Kidney (tissue), 14 donors: ENCODE measurements around the gene CENPU. TPM values are rescaled to one million over a fixed set of nuclear protein-coding genes. Genes with fewer than 3 reads are reported as not detected.

Experiments
- DNase-seq, 5 donors: peaks; one replicate each; pipeline ENCODE4 v3.0.0-alpha.2; 2013 to 2020
- FAIRE-seq: peaks from 2 replicates; lab custom pipeline; 2012; peaks lifted over from hg19 to GRCh38; lab: Jason Lieb, UNC
- H3K27ac ChIP-seq, 2 donors: one replicate each; pipeline ENCODE4 v1.7.0; 2013; ENCODE audit warnings: low read depth in 2 of 2, low read length in 2 of 2, inconsistent platforms in 1 of 2
- H3K27me3 ChIP-seq: one replicate; pipeline ENCODE4 v1.7.1; 2013; ENCODE audit warnings: low read length, inconsistent platforms; ENCODE audit not compliant: control insufficient read depth, insufficient read depth
- H3K36me3 ChIP-seq, 3 donors: one replicate each; pipeline versions ENCODE4 v1.7.0 to v1.7.1; 2013; ENCODE audit warnings: low read length in 3 of 3, control low read depth in 1 of 3, inconsistent platforms in 1 of 3; ENCODE audit not compliant: insufficient read depth in 3 of 3, control insufficient read depth in 2 of 3
- H3K4me1 ChIP-seq, 3 donors: one replicate each; pipeline versions ENCODE4 v1.7.0 to v1.7.1; 2013; ENCODE audit warnings: low read length in 3 of 3, inconsistent platforms in 1 of 3, low read depth in 1 of 3; ENCODE audit not compliant: control insufficient read depth in 2 of 3, insufficient read depth in 2 of 3
- H3K4me3 ChIP-seq, 3 donors: one replicate each; pipeline versions ENCODE4 v1.7.0 to v1.8.1; 2013; ENCODE audit warnings: low read length in 3 of 3, control low read depth in 1 of 3, inconsistent platforms in 1 of 3
- H3K9ac ChIP-seq, 3 donors: one replicate each; pipeline versions ENCODE4 v1.7.0 to v1.7.1; 2013; ENCODE audit warnings: low read length in 3 of 3, control low read depth in 1 of 3, inconsistent platforms in 1 of 3
- H3K9me3 ChIP-seq, 3 donors: one replicate each; pipeline versions ENCODE4 v1.7.0 to v1.7.1; 2013; ENCODE audit warnings: low read length in 3 of 3, control low read depth in 1 of 3, inconsistent platforms in 1 of 3; ENCODE audit not compliant: control insufficient read depth in 2 of 3, insufficient read depth in 1 of 3
- intact Hi-C: fragments of 100-400 bp; cut with DNase I; formaldehyde crosslinking; loops from one replicate; pipeline ENCODE4 v1.11.1; 2022
- polyA plus RNA-seq: library from polyadenylated mRNA; stranded (reverse); fragments of 350-450 nt; fragmentation: Illumina TruSeq; extraction: RNeasy Lipid Tissue Mini Kit (QIAGEN cat#74804); gene quantifications from one replicate; pipeline ENCODE4 v1.2.3, GENCODE V29; 2014; ENCODE audit warnings: low read depth, low replicate concordance; ENCODE audit not compliant: insufficient read depth
- total RNA-seq: library from RNA; stranded (reverse); fragmentation: NEBNext Ultra II Directional; extraction: Animal tissue kit (Norgen Biotek cat#: 25700); gene quantifications from one replicate; pipeline ENCODE4 v1.2.1, GENCODE V29; 2021
- TF ChIP-seq, protein P1 (sequence below): IDR thresholded peaks from 3 replicates; pipeline ENCODE4 v1.5.1; 2012; ENCODE audit warnings: mild to moderate bottlenecking, moderate library complexity, borderline replicate concordance; ENCODE audit not compliant: insufficient read depth; ENCODE audit errors: extremely low read depth
- donor health status: control.
- donor health status: control.
- donor health status: control.
- donor health status: control.
- donor health status: control.
- donor health status: DM: yes; HTN: yes; CAD: no.
- donor health status: Normal renal cell carcinoma (clear cell type).

CENPU gene
- total and polyA plus RNA-seq, 2 donors from 2014 or later, result 2.2 to 2.5 TPM

DNA sequence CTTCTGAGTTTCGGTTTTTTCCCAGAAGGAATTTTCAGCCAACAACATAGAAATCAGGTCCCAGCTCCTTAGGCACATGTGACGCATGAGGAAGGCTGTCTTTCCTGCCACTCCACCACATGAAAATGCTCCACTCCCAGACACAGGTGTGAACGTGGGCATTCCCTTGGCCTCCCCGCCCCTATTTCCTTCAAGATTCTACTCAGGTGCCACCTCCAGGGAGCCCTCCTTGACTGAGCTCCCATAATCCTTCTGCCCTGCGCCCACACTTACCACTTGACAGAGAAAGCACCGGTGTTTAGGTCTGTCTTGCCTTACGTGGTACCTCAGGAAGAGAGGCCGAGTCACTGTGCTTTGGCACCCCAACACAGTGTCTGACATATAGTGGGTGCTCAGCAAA is 44.4 kb upstream of the CENPU start:
- Histone ChIP-seq H3K9ac (no peak overlapping the region), H3K27me3 (no peaks in the 10 kb centered on the region), H3K9me3 (no peaks in the 10 kb centered on the region), H3K36me3 (peaks cover 0 to 22% (median 18%) of the 10 kb centered on the region in 3 donors), H3K4me3 (no peak overlapping the region), H3K4me1 (peaks cover 0 to 7% (median 0%) of the 10 kb centered on the region in 3 donors), H3K27ac (no peak overlapping the region)
- intact Hi-C loops, result no loop called here
- TF ChIP-seq, protein P1, sequence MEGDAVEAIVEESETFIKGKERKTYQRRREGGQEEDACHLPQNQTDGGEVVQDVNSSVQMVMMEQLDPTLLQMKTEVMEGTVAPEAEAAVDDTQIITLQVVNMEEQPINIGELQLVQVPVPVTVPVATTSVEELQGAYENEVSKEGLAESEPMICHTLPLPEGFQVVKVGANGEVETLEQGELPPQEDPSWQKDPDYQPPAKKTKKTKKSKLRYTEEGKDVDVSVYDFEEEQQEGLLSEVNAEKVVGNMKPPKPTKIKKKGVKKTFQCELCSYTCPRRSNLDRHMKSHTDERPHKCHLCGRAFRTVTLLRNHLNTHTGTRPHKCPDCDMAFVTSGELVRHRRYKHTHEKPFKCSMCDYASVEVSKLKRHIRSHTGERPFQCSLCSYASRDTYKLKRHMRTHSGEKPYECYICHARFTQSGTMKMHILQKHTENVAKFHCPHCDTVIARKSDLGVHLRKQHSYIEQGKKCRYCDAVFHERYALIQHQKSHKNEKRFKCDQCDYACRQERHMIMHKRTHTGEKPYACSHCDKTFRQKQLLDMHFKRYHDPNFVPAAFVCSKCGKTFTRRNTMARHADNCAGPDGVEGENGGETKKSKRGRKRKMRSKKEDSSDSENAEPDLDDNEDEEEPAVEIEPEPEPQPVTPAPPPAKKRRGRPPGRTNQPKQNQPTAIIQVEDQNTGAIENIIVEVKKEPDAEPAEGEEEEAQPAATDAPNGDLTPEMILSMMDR, result no peak
- DNase-seq (no peak), FAIRE-seq (no peak)

DNA sequence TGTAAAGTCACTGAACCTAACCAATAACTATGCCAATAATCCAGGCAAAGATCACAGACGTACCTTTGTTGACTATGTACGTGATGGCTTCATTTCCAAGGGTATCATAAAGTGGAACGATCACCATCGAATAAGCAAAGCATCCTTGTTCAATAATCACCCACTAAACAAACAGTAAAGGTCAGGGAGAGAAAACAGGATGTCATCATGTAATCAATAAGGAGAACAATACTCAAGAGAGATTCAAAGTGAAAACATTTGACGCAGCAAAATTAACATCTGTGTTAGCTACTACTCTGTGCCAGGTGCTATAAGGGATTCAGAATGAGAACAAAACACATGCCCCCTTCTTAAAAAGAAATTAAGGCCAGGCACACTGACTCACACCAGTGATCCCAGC is 42.9 kb upstream of the CENPU start:
- Histone ChIP-seq H3K36me3 (peaks cover 0 to 27% (median 13%) of the 10 kb centered on the region in 3 donors), H3K27ac (no peak overlapping the region), H3K4me1 (no peaks in the 10 kb centered on the region), H3K9me3 (no peaks in the 10 kb centered on the region), H3K27me3 (no peaks in the 10 kb centered on the region), H3K9ac (no peak overlapping the region), H3K4me3 (no peak overlapping the region)
- TF ChIP-seq, protein P1, result no peak
- DNase-seq, result no peak
- intact Hi-C loops, result no loop called here
- no peak for FAIRE-seq

DNA sequence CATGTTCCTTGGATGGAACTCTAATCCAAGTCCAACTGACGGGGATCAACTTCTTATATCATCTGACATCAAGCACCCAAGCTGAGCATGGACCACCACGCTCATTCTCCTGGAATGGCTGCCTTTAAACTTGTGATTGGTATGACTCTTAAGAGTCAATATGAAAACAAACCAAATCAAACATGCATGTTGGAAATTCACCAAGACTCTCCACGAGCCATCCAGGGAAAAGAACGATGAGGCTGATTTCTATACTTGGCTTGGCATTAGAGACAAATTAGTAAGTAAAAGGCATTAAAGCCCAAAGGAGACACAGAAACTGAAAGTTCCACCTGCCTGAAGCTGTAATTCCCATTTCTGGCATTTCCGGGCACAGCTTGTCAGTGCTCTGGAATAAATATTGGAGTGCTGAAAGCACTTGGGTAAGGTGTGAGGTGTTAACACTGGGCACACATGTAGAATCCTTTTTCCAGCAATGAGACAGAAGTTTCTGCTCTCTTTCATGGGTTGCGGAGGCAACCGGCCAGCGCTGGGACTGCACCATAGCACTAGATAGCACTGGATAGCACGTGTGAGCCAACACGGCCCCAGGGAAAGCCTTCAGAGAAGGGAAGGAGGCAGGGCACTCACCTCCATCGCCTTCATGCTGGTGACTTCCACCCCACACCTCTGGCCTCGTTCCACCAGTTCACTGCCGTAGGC is 42.1 kb upstream of the CENPU start:
- Histone ChIP-seq H3K9ac (no peak overlapping the region), H3K27ac (no peak overlapping the region), H3K4me3 (no peak overlapping the region), H3K36me3 (peaks cover 0 to 34% (median 15%) of the 10 kb centered on the region in 3 donors), H3K9me3 (no peaks in the 10 kb centered on the region), H3K27me3 (no peaks in the 10 kb centered on the region), H3K4me1 (no peaks in the 10 kb centered on the region)
- TF ChIP-seq, protein P1, result no peak
- intact Hi-C loops, result no loop called here
- no peak for FAIRE-seq
- DNase-seq, result no peak
